HG03139 (cell line): ENCODE data around the gene U2AF1L4.

ENCODE experiments used
- ATAC-seq: cut with Tn5 transposase; IDR thresholded peaks from one replicate; pipeline ENCODE4 v1.9.1; 2021; ENCODE audit not compliant: unreplicated experiment

Gene U2AF1L4

GRCh38 chr19:35742121-35742724 lies 3.0 kb downstream of the U2AF1L4 start, which contains the start of gene IGFLR1:
TSS of gene IGFLR1 (minus strand) at chr19:35742452. CDS start at chr19:35741180, 1,272 bp downstream.
- no peak for ATAC-seq

DNA sequence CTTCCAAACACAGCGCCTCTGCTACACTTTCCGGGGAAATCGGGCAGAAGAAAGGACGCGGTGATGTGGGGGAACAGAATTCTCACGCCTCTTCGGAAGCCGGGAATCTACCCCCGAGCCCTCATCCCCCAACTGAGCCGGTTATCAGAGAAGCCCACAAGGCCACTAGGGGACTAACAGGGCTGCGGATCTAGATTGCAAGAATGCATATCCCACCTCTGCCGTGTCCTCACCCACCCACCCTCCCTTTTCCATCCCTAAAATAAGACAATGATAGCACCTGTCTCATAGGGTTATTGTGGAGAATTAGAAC lies 4.1 kb downstream of the U2AF1L4 start:
- no peak for ATAC-seq

- peak; percentile 46 for ATAC-seq
Measured at GRCh38 chr19:35740423-35741202, 4.6 kb downstream of the U2AF1L4 start.

DNA sequence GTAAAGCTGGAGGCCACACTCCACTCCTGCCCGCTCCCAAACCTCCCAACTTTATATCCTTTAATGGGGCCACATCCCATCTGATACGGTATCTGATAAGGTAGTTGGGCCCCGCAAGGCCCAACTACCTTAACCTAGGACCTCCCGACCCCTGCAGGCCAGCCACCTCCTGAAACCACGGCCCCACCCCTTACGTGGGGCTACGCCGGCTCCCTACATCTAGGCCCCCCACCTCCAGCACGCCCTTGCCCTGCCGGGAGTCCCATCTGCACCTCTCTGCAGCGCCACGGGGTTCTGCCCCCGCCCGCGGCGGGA lies 5.2 kb downstream of the U2AF1L4 start:
- ATAC-seq: no peak

DNA sequence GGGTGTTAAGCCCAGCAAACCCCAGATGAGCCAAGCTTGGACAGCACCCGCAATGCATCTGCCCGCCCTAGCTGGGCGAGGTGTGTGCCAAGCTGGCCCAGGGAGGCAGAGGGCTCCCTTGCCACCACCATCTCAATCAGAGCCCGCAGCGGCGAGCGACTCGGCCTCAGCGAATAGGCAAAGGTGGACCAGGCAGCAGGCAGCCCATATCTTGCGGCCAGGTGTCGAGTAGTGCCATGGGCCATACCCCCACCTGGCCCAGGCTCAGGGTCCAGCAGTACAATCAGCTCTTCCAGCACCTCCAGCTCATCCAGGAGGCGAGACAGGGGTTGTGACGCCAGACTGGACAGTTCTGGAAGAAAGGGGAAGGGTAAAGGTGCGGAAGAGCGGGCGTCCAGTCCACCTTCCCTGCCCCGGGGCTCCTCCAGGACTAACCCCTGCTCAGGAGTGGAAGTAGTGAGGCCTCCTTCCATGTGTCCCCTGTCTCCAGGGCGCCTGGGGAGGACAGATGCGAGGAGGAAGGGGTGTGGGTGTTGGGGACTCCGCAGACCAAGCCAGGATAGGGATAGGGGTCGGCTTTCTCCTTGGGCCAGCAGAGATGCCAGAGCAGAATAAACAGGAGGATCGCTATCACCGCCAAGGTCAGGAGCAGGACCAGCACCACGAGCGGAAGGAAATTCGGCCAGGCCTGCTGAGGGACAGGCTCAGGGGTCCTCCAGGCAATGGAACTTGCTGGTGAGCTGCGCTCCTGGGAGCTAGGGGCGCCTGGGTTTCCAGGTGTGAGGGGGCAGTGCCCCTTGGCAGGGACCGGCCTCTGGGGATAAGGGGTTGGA lies 5.7 kb downstream of the U2AF1L4 start:
- no peak for ATAC-seq

GRCh38 chr19:35738887-35739229 lies 6.4 kb downstream of the U2AF1L4 start:
- ATAC-seq: no peak

DNA sequence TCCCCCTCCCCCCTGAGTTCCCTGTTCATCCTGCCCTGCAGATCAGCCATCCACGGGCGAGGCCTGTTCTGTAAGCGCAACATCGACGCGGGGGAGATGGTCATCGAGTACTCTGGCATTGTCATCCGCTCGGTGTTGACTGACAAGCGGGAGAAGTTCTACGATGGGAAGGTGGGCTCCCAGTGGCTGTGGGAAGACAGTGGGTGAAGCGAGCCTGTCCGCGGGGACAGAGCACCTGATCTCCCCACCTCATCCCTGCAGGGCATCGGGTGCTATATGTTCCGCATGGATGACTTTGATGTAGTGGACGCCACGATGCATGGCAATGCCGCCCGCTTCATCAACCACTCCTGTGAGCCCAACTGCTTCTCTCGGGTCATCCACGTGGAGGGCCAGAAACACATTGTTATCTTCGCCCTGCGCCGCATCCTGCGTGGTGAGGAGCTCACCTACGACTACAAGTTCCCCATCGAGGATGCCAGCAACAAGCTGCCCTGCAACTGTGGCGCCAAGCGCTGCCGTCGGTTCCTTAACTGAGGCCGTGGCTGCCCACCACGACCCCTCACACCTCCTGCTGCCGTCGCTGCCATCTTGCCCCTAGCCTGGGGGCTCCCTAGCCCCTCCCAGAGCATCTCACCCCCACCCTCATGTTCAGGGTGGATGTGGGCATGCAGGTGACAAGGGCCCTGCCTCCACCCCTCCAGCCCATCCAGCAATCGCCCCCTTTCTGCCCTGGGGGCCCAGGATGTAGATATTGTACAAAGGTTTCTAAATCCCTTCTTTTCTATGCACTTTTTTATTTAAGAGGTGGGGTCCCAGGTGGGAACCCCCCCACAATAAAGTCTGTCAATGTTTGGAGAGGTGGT lies 7.0 kb downstream of the U2AF1L4 start:
- ATAC-seq: no peak

DNA sequence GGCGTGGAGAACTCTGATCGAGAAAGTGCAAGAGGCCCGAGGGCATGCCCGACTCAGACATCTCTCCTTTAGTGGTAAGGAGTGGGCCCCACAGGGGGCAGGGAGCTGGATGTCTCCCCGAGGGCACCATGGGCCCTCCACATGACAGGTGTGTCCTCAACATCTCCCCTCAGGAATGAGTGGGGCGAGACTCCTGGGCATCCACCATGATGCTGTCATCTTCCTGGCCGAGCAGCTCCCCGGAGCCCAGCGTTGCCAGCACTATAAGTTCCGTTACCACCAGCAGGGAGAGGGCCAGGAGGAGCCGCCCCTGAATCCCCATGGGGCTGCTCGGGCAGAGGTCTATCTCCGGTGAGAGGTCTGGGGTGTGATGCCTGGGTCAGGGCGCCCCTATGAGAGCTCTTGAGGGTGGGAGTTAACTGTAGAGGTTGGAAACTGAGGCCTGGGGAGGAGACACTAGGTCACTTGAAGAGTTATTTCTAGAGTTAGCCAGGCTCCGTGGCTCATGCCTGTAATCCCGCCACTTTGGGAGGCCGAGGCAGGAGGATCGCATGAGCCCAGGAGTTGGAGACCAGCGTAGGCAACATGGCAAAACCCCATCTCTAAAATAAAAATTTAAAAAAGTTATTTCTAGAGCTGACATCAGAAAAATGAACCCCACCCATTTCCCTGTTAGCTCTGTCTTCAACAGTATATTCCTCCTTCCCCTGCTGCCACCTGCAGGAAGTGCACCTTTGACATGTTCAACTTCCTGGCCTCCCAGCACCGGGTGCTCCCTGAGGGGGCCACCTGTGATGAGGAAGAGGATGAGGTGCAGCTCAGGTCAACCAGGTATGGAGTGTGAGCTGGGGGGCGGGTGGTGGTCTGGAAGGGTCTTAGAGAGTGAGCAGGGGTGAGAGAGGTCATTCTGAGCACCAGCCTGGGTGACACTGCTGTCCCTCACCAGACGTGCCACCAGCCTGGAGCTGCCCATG lies 8.0 kb downstream of the U2AF1L4 start:
- ATAC-seq: no peak

DNA sequence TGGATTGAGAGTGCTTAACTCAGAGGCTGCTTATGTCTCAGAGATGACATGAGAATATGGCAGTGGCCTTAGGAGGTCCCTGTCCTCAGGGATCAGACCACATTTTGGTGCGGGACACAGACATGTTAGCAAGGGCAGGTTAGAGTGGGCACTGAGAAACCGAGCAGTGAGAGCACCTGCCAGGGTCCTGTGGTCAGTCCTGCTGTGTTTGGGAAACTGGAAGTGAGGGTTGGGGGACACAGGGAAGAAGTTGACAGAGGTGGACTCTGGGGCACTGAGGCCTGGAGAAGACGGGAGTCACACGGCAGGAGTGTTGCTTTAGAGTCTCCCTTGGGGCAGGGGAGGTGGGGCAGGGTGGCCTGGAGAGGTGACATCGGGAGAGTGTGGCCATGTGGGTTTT lies 10.3 kb downstream of the U2AF1L4 start:
- no peak for ATAC-seq

GRCh38 chr19:35734273-35734672 lies 10.9 kb downstream of the U2AF1L4 start:
- ATAC-seq: no peak

GRCh38 chr19:35733180-35734125 lies 11.8 kb downstream of the U2AF1L4 start:
- no peak for ATAC-seq

DNA sequence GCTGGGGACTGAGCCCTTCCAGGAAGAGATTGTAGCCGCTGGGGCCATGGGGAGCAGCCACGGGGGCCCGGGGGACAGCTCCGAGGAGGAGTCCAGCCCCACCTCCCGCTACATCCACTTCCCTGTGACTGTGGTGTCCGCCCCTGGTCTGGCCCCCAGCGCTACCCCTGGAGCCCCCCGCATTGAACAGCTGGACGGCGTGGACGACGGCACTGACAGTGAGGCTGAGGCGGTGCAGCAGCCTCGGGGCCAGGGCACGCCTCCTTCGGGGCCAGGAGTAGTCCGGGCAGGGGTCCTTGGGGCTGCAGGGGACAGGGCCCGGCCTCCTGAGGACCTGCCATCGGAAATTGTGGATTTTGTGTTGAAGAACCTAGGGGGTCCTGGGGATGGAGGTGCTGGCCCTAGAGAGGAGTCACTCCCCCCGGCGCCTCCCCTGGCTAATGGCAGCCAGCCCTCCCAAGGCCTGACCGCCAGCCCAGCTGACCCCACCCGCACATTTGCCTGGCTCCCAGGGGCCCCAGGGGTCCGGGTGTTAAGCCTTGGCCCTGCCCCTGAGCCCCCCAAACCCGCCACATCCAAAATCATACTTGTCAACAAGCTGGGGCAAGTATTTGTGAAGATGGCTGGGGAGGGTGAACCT lies 12.6 kb downstream of the U2AF1L4 start:
- no peak for ATAC-seq

DNA sequence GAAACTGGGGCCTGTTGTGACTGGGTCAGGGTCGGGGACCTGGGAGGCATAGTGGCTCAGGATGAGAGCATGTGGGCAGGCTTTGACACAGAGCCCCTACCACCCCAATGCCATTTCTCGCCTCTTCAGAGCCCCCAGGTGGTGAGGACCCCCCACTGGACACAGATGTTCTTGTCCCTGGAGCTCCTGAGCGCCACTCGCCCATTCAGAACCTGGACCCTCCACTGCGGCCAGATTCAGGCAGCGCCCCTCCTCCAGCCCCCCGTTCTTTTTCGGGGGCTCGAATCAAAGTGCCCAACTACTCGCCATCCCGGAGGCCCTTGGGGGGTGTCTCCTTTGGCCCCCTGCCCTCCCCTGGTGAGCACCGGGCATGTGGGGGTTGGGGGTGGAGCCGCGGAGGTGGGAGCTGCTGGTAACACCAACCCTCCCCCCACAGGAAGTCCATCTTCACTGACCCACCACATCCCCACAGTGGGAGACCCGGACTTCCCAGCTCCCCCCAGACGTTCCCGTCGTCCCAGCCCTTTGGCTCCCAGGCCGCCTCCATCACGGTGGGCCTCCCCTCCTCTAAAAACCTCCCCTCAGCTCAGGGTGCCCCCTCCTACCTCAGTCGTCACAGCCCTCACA lies 13.3 kb downstream of the U2AF1L4 start:
- no peak for ATAC-seq

DNA sequence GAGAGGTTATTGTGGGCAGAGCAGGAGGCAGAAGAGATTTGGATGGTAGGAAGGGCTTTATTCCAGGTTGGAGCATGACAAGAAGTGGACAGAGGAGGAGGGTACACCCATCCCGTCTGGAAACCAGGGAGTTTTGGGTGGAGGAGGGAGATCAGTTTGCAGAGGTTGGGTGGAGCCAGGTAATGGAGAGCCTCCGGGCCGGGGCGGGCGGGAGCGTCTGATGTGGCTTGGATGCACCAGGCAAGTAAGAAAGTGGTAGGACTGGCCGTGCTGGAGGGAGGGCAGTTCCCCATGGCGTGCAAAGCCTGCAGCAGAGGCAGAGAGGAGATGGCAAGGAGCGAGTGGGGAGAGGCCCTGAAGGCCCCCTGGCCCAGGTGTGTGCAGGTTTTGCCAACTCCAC lies 13.9 kb downstream of the U2AF1L4 start:
- no peak for ATAC-seq

DNA sequence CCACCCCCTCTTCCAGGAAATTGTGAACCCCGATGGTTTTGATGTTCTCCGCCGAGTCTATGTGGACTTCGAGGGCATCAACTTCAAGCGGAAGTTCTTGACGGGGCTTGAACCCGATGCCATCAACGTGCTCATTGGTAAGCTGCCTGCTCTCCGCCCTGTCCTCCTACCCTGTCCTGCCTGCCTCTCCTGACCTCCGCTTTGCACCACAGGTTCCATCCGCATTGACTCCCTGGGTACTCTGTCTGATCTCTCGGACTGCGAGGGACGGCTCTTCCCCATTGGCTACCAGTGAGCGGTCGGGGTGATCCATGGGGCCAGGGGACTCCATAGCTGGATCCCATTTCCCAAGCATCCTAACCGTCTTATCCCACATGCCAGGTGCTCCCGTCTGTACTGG lies 14.9 kb downstream of the U2AF1L4 start:
- no peak for ATAC-seq

- no peak for ATAC-seq
Measured at GRCh38 chr19:35729763-35730162, 15.5 kb downstream of the U2AF1L4 start.

- no peak for ATAC-seq
Measured at GRCh38 chr19:35729021-35729420, 16.2 kb downstream of the U2AF1L4 start.
